GM12878 (cell line): Measurements from ENCODE around the gene ODC1. TPM values are rescaled to one million over a fixed set of nuclear protein-coding genes. Genes with fewer than 3 reads are reported as not detected.

ENCODE experiments used
- ATAC-seq: fragments of 200-7000 bp; cut with Tn5 transposase; 3 replicates; pipeline ENCODE4 v1.9.1; 2020; ENCODE audit warnings: mild to moderate bottlenecking, moderate library complexity
- BruUV-seq: library from RNA; stranded (reverse); fragments of 400-500 nt; replicated peaks from 2 replicates; lab custom pipeline; 2021; lab: Mats Ljungman, UMichigan
- CTCF ChIA-PET: fragments of 300-600 bp; sonication (Branson Sonifier 250); formaldehyde crosslinking; extraction: SDS; loops from one replicate; lab custom pipeline; 2021; ENCODE audit warnings: inconsistent platforms; lab: Yijun Ruan, JAX
- POLR2A ChIA-PET: fragments of 350-600 bp; formaldehyde crosslinking; extraction: SDS; loops from one replicate; lab custom pipeline; 2021; ENCODE audit warnings: inconsistent platforms; lab: Charles Lee
- RAD21 ChIA-PET: fragments of 300-600 bp; sonication (Branson Sonifier 250); formaldehyde crosslinking; loops from one replicate; lab custom pipeline; 2023; ENCODE audit warnings: antibody characterized with exemption; ENCODE audit not compliant: unreplicated experiment; lab: Charles Lee
- SMC1A ChIA-PET: fragments of 300-600 bp; sonication (Branson Sonifier 250); formaldehyde crosslinking; loops from one replicate; lab custom pipeline; 2023; ENCODE audit not compliant: unreplicated experiment, uncharacterized antibody; lab: Charles Lee
- DNase-seq: peaks from one replicate; pipeline ENCODE4 v3.0.0-alpha.2; 2011; ENCODE audit warnings: low read depth, low spot score
- FAIRE-seq: peaks from 3 replicates; lab custom pipeline; 2011; peaks lifted over from hg19 to GRCh38; lab: Jason Lieb, UNC
- H2AFZ ChIP-seq: 2 replicates; pipeline ENCODE4 v1.6.0; 2011; ENCODE audit warnings: low read depth, low read length, control low read depth; ENCODE audit not compliant: control insufficient read depth
- H3K27ac ChIP-seq: 2 replicates; pipeline ENCODE4 v1.5.1; 2011; ENCODE audit warnings: control low read depth; ENCODE audit not compliant: control insufficient read depth, insufficient read depth
- H3K27me3 ChIP-seq, 2 experiments: replicated peaks in 1 of 2; 2 replicates each; pipeline versions ENCODE4 v1.6.0 to v1.6.1; 2011; ENCODE audit warnings: low read length in 1 of 2; ENCODE audit not compliant: control insufficient read depth in 2 of 2, insufficient read depth in 2 of 2
- H3K36me3 ChIP-seq, 2 experiments: 2 replicates each; pipeline ENCODE4 v1.5.1; 2011; ENCODE audit warnings: low read length in 1 of 2; ENCODE audit not compliant: control insufficient read depth in 2 of 2, insufficient read depth in 2 of 2
- H3K4me1 ChIP-seq: 2 replicates; pipeline ENCODE4 v1.6.1; 2011; ENCODE audit warnings: mild to moderate bottlenecking, low read length, moderate library complexity, mixed read lengths; ENCODE audit not compliant: control insufficient read depth, insufficient read depth
- H3K4me2 ChIP-seq: 2 replicates; pipeline ENCODE4 v1.6.0; 2011; ENCODE audit warnings: control low read depth; ENCODE audit not compliant: control insufficient read depth, insufficient read depth
- H3K4me3 ChIP-seq: fragments of 200-600 bp; sonication (generic); 2 replicates; pipeline ENCODE4 v1.5.1; 2016
- H3K79me2 ChIP-seq: 2 replicates; pipeline ENCODE4 v1.6.0; 2011; ENCODE audit warnings: low read length; ENCODE audit not compliant: control insufficient read depth, insufficient read depth
- H3K9ac ChIP-seq: 2 replicates; pipeline ENCODE4 v1.8.0; 2011; ENCODE audit warnings: low read length, control low read depth, mixed read lengths; ENCODE audit not compliant: control insufficient read depth, insufficient read depth
- H3K9me3 ChIP-seq: replicated peaks from 3 replicates; pipeline ENCODE4 v1.5.1; 2011; ENCODE audit warnings: mild to moderate bottlenecking, low read length; ENCODE audit not compliant: control insufficient read depth, insufficient read depth
- H4K20me1 ChIP-seq: 2 replicates; pipeline ENCODE4 v1.6.0; 2011; ENCODE audit not compliant: control insufficient read depth, insufficient read depth
- CHD1 ChIP-seq: IDR thresholded peaks from 2 replicates; pipeline ENCODE4 v1.6.1; 2012; ENCODE audit warnings: low read depth, low read length, improper control_type of control experiment
- CHD4 ChIP-seq: fragments of 200-600 bp; sonication (generic); IDR thresholded peaks from 2 replicates; pipeline ENCODE4 v1.6.1; 2016; ENCODE audit warnings: mild to moderate bottlenecking
- CREB1 ChIP-seq: IDR thresholded peaks from 2 replicates; pipeline ENCODE4 v1.6.1; 2012; ENCODE audit warnings: low read depth, mild to moderate bottlenecking, inconsistent platforms
- HDGF ChIP-seq: fragments of 450-650 bp; IDR thresholded peaks from 2 replicates; pipeline ENCODE4 v1.6.1; 2016; ENCODE audit warnings: antibody characterized with exemption
- IKZF1 ChIP-seq: fragments of 450-650 bp; conservative IDR thresholded peaks from 2 replicates; pipeline ENCODE4 v1.6.1; 2017; ENCODE audit warnings: antibody characterized with exemption, mild to moderate bottlenecking
- IRF4 ChIP-seq: IDR thresholded peaks from 2 replicates; pipeline ENCODE4 v1.6.1; 2011; ENCODE audit warnings: low read depth, low read length
- JUND ChIP-seq: IDR thresholded peaks from 2 replicates; pipeline ENCODE4 v1.6.1; 2012; ENCODE audit warnings: low read depth, mild to moderate bottlenecking, low read length, improper control_type of control experiment, moderate library complexity
- MAX ChIP-seq: IDR thresholded peaks from 2 replicates; pipeline ENCODE4 v1.6.1; 2012; ENCODE audit warnings: low read depth, low read length, improper control_type of control experiment
- POLR2A ChIP-seq: IDR thresholded peaks from 2 replicates; pipeline ENCODE4 v1.6.1; 2011; ENCODE audit warnings: low read depth, mild to moderate bottlenecking, low read length
- RBBP5 ChIP-seq: fragments of 200-600 bp; sonication (generic); conservative IDR thresholded peaks from 2 replicates; pipeline ENCODE4 v1.6.1; 2016
- SIX5 ChIP-seq: IDR thresholded peaks from 2 replicates; pipeline ENCODE4 v1.6.1; 2011; ENCODE audit warnings: mild to moderate bottlenecking, low read depth, low read length, moderate library complexity; ENCODE audit not compliant: severe bottlenecking
- SMAD5 ChIP-seq: IDR thresholded peaks from 2 replicates; pipeline ENCODE4 v1.6.1; 2016; ENCODE audit warnings: antibody characterized with exemption, low read depth
- SRF ChIP-seq, 2 experiments: IDR thresholded peaks; 2 replicates each; pipeline ENCODE4 v1.6.1; 2011; ENCODE audit warnings: low read depth in 2 of 2, low read length in 2 of 2, mild to moderate bottlenecking in 1 of 2, moderate library complexity in 1 of 2
- SUZ12 ChIP-seq: fragments of 200-600 bp; sonication (generic); IDR thresholded peaks from one replicate; pipeline ENCODE4 v1.6.1; 2018; ENCODE audit warnings: antibody characterized with exemption, mild to moderate bottlenecking; ENCODE audit not compliant: unreplicated experiment
- TCF7 ChIP-seq: IDR thresholded peaks from 2 replicates; pipeline ENCODE4 v1.6.1; 2014; ENCODE audit warnings: antibody characterized with exemption, borderline replicate concordance
- ZSCAN29 ChIP-seq: fragments of 450-650 bp; IDR thresholded peaks from 2 replicates; pipeline ENCODE4 v1.6.1; 2017; ENCODE audit warnings: mild to moderate bottlenecking, moderate library complexity
- WGBS: methylation state at CpG from one replicate; pipeline ENCODE4 v1.1.6; 2016; ENCODE audit warnings: low lambda C conversion rate; ENCODE audit not compliant: insufficient replicate concordance, insufficient coverage; ENCODE audit errors: missing lambda C conversion rate; 5-methylcytosine and 5-hydroxymethylcytosine counted together
- in situ Hi-C: fragments of 300-500 bp; cut with MboI; formaldehyde crosslinking; loops from 9 replicates; pipeline ENCODE4 v1.14.3; 2018; ENCODE audit warnings: mixed read lengths
- intact Hi-C: fragments of 100-400 bp; cut with micrococcal nuclease; formaldehyde crosslinking; loops from one replicate; pipeline ENCODE4 v1.14.2; 2022; ENCODE audit not compliant: unreplicated experiment
- polyA plus RNA-seq, 11 experiments: library from polyadenylated mRNA; depleted of rRNA in 4 of 11; unstranded in 6 of 11; stranded (reverse) in 5 of 11; fragments of >200 nt; fragmentation: Nextera tagmentation in 4 of 11; fragmentation: Illumina TruSeq in 1 of 11; extraction: Ambion mirVana in 4 of 11; extraction: Trizol in 1 of 11; gene quantifications; 1 replicate in 1 of 11; 2 replicates in 10 of 11; pipeline versions ENCODE4 v1.2.1 to v1.2.3, GENCODE V29; 2011 to 2016; ENCODE audit warnings: inconsistent platforms in 2 of 11, missing spikeins in 2 of 11, low read depth in 1 of 11
- total RNA-seq, 4 experiments: library from RNA; depleted of rRNA in 3 of 4; stranded (reverse); fragments of >200 nt in 3 of 4; fragmentation: Illumina TruSeq in 1 of 4; extraction: Trizol in 1 of 4; gene quantifications; 2 replicates each; pipeline versions ENCODE4 v1.2.1 to v1.2.3, GENCODE V29; 2013 to 2021
- TF ChIP-seq, protein P1 (sequence below): IDR thresholded peaks from 2 replicates; pipeline ENCODE4 v1.6.1; 2012; ENCODE audit warnings: low read depth, low read length, improper control_type of control experiment
- TF ChIP-seq, protein P2 (sequence below): IDR thresholded peaks from 2 replicates; pipeline ENCODE4 v1.6.1; 2012; ENCODE audit warnings: mild to moderate bottlenecking, low read depth, low read length

The ODC1 gene
- total and polyA plus RNA-seq, 10 of the 15 experiments (the other 5 are each of a cell fraction or from before 2014, with no cell fraction given): 68.5 to 441 (median 340) TPM

GRCh38 chr2:10406491-10407188 lies 41.5 kb downstream of the ODC1 start:
- Histone ChIP-seq H3K4me3 (no peak overlapping the region), H3K36me3 (no peaks in the 10 kb centered on the region; a peak in 1 of 4 replicates), H3K79me2 (no peaks in the 10 kb centered on the region), H3K27ac (no peak overlapping the region), H2AFZ (no peak overlapping the region), H3K27me3 (no peaks in the 10 kb centered on the region), H4K20me1 (no peaks in the 10 kb centered on the region), H3K4me2 (no peak overlapping the region), H3K9ac (no peak overlapping the region), H3K9me3 (no peaks in the 10 kb centered on the region), H3K4me1 (peaks cover 38% of the 10 kb centered on the region)
- BruUV-seq: no TSS peak
- FAIRE-seq: no peak
- DNase-seq: no peak
- RAD21 ChIA-PET: interaction anchor here (0.6 to 6.5 kb wide), 10 partner anchors 26 to 333 kb away, joined by 3 to 181 read pairs (median 96); partner anchors contain the start of genes HPCAL1, ODC1 and RRM2
- WGBS: 83% methylated on average over 18 of the region's 18 CpGs
- ATAC-seq: no peak
- CTCF ChIA-PET: interaction anchor here (1.3 to 5.2 kb wide), 8 partner anchors 24 to 331 kb away, joined by 3 to 92 read pairs (median 46); partner anchors contain the start of gene ODC1
- SMC1A ChIA-PET: interaction anchor here (0.7 to 7.6 kb wide), 8 partner anchors 12 to 265 kb away, joined by 3 to 112 read pairs (median 58); partner anchors contain the start of genes HPCAL1 and ODC1
- in situ Hi-C loops: no loop called here
- POLR2A ChIA-PET: interaction anchor here (1.6 to 5.1 kb wide), 2 partner anchors 40 to 75 kb away, joined by 5 to 60 read pairs; partner anchors contain the start of gene ODC1
- intact Hi-C loops: no loop called here
- TF ChIP-seq RBBP5 (no peak), IKZF1 (no peak), POLR2A (no peak), TCF7 (no peak), CREB1 (no peak), MAX (no peak), CHD1 (no peak), HDGF (no peak), JUND (no peak), SRF (IDR thresholded peaks at IDR 0.05; ENCODE audit: low read depth in 2 of 2, low read length in 2 of 2) (no peak), IRF4 (no peak), CHD4 (no peak), SUZ12 (no peak), SMAD5 (no peak), SIX5 (no peak), ZSCAN29 (no peak)
- TF ChIP-seq, protein P1, sequence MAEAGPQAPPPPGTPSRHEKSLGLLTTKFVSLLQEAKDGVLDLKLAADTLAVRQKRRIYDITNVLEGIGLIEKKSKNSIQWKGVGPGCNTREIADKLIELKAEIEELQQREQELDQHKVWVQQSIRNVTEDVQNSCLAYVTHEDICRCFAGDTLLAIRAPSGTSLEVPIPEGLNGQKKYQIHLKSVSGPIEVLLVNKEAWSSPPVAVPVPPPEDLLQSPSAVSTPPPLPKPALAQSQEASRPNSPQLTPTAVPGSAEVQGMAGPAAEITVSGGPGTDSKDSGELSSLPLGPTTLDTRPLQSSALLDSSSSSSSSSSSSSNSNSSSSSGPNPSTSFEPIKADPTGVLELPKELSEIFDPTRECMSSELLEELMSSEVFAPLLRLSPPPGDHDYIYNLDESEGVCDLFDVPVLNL: no peak
- TF ChIP-seq, protein P2, sequence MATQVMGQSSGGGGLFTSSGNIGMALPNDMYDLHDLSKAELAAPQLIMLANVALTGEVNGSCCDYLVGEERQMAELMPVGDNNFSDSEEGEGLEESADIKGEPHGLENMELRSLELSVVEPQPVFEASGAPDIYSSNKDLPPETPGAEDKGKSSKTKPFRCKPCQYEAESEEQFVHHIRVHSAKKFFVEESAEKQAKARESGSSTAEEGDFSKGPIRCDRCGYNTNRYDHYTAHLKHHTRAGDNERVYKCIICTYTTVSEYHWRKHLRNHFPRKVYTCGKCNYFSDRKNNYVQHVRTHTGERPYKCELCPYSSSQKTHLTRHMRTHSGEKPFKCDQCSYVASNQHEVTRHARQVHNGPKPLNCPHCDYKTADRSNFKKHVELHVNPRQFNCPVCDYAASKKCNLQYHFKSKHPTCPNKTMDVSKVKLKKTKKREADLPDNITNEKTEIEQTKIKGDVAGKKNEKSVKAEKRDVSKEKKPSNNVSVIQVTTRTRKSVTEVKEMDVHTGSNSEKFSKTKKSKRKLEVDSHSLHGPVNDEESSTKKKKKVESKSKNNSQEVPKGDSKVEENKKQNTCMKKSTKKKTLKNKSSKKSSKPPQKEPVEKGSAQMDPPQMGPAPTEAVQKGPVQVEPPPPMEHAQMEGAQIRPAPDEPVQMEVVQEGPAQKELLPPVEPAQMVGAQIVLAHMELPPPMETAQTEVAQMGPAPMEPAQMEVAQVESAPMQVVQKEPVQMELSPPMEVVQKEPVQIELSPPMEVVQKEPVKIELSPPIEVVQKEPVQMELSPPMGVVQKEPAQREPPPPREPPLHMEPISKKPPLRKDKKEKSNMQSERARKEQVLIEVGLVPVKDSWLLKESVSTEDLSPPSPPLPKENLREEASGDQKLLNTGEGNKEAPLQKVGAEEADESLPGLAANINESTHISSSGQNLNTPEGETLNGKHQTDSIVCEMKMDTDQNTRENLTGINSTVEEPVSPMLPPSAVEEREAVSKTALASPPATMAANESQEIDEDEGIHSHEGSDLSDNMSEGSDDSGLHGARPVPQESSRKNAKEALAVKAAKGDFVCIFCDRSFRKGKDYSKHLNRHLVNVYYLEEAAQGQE: no peak
